HG03108 (cell line): ENCODE data around the gene CTNNBIP1.

ENCODE experiments used
- ATAC-seq: cut with Tn5 transposase; IDR thresholded peaks from one replicate; pipeline ENCODE4 v1.9.1; 2021; ENCODE audit warnings: moderate library complexity; ENCODE audit not compliant: unreplicated experiment

Gene CTNNBIP1

GRCh38 chr1:9858293-9859035 lies 51.6 kb downstream of the CTNNBIP1 start:
- ATAC-seq = no peak

- no peak for ATAC-seq
These were observed 54.9 kb downstream of the CTNNBIP1 start for GRCh38 chr1:9855186-9855585.

- ATAC-seq = no peak
These were observed 56.8 kb downstream of the CTNNBIP1 start for GRCh38 chr1:9853249-9853595.

- ATAC-seq = no peak
These were observed 57.4 kb downstream of the CTNNBIP1 start for GRCh38 chr1:9852410-9853248.

DNA sequence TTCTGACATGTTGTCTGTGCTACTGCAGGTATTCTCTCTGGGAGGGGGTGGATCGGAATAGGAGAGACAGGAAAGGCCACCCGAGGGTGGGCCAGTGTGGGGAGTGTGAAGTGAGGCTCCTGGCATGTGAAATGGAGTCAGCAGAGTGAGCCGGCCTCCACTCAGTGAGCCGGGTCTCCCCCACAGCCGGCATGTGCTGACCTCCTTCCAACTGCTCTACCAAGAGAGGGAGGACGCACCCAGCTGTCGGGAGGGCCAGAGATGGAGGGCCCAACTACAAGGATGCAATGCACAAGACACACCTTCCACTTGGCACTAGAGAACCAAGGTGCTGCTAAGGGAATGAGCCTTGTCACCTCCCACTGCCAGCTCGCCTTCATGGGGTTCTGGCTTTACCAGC lies 58.1 kb downstream of the CTNNBIP1 start:
- ATAC-seq = no peak

- no peak for ATAC-seq
These were observed 59.5 kb downstream of the CTNNBIP1 start for GRCh38 chr1:9850442-9851162.

GRCh38 chr1:9849691-9850441 lies 60.2 kb downstream of the CTNNBIP1 start:
- ATAC-seq = no peak

DNA sequence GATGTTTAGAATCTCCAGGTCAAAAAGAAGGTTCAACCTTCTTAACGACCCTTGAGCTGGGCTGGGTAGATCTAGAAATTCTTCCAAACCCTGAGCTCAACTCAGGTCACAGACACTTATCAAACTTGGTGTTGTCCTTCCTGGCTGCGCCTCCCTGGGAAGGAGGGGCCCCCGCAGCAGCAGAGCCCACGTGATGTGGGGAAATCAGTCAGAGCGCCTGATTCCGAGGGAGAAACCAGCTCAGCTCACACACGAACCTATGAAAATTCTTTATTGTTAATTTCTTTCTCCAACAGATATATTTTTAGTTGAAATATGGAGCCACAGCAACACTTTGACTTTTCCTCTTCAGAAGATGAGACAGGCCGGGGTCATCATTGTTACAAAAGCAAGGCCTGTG lies 62.0 kb downstream of the CTNNBIP1 start:
- ATAC-seq = no peak

DNA sequence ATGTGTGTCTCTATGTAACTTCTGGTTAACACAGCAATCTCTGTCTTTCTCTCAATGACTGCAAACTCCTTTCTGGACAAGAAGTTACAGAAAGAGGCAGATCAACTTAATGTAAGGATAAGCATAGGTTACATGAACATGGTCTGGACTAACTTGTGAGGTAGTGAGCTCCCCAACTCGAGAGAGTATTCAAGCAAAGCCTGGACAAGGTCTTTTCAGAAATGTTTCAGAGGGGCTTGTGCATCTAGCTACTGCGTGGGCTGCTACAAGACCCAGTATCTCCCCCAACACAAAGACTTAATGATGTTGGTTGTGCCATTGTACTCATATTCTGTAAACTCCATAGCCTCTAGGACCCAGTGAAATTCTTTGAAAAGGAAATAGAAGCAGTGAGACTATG lies 62.8 kb downstream of the CTNNBIP1 start:
- no peak for ATAC-seq

DNA sequence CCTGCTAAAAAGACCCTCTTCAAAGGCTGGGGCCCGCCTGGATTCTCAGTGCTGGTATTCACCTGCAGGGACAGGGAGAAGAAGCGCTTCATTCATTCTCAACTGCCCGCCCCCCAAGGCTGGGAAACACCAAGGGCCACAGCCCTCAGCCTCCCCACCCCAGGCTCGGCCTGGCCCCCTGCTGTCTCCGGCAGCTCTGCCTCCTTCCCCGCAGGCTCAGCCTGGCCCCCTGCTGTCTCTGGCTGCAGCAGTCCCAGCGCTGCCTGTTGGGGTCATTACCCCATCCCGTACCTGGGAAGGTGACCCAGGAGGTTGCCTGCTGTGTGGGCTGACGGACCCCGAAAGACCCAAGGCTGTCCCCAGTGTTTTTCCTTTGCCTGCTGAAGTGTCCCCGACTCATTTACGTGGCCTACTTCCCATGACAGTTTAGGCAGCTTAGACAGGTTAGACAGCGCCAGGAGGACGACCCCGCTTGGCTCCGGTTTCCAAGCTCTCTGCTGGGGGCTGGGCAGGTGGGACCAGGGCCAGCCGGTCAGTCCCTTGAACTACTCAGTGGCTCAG lies 63.4 kb downstream of the CTNNBIP1 start:
- no peak for ATAC-seq

DNA sequence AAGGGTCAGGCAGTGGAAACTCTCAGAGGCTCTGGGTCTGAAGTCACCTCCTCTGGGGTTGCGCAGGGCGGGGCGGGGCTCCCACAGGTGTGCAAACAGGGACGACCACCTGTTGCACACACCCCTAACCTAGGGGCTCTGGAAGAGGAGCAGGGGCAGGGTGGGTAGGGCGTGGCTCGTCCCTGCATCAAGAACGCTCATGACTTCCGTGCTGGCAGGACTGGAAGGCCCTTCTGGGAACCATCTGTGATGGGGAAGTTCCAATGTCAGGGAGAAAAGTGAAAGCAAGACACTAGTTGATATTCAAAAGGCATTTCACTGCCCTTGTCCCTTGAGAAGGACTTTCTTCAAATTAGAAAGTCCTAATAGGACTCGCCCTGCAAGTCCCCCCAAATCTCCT lies 64.2 kb downstream of the CTNNBIP1 start:
- ATAC-seq = no peak

GRCh38 chr1:9844756-9845155 lies 65.3 kb downstream of the CTNNBIP1 start:
- ATAC-seq = no peak

- no peak for ATAC-seq
These were observed 66.0 kb downstream of the CTNNBIP1 start for GRCh38 chr1:9844106-9844505.

- no peak for ATAC-seq
These were observed 66.5 kb downstream of the CTNNBIP1 start for GRCh38 chr1:9843576-9843945.

- ATAC-seq = no peak
These were observed 67.1 kb downstream of the CTNNBIP1 start for GRCh38 chr1:9842781-9843575.

DNA sequence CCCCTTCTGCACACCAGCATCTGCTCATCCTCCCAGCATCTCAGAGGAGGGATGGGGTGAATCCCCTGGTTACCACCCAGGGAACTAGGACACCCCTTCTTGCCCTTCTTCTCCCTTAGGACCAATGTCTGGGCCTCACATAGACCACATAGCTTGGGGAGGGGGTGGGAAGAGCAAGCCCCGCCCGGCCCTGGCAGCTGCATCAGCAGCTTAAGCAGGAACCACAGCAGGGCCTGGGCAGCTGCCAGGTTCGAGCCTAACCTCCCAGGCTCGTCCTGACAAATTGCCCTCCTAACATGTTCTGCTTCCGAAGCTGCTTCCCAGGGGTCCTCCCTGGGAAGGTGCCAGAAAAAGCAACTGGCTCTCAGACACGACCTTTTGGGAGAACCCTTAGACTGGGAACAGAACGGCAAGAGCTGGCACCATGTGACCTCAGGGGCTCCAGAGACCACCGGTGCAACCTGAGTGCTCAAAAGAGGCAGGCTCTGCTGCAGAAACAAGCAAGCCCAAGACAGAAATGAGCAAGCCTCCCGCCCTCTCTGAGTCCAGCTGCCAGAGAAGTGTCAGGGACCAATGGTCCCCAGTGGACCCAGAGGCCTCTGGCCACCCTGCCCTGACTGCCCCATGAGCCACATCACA lies 67.9 kb downstream of the CTNNBIP1 start:
- ATAC-seq = no peak

- no peak for ATAC-seq
These were observed 68.6 kb downstream of the CTNNBIP1 start for GRCh38 chr1:9841460-9841859.

DNA sequence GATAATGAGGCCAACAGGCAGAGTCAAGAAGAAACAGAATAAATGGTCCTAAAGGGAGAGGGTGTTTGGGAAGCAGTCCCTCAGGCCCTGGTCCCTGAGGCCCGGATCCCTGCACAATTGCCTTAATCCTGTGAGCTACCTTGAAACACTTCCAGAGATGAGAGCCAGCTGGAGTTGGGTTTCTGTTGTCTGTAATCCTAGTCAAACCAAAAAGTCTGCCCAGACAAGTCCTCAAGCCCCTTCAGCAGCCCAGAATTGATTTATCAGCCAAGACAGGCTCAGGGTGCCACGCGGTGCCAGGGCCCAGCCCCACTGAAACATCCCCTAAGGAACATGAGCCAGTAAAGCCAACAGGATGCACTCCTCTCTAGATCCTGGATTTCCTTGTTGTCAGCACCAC lies 69.9 kb downstream of the CTNNBIP1 start:
- ATAC-seq = no peak

- ATAC-seq = no peak
These were observed 71.1 kb downstream of the CTNNBIP1 start for GRCh38 chr1:9838946-9839345.

- no peak for ATAC-seq
These were observed 73.5 kb downstream of the CTNNBIP1 start for GRCh38 chr1:9836632-9836960.
